Adrenal gland (tissue), 12 donors: ENCODE measurements around the gene C1orf232. TPM values are rescaled to one million over a fixed set of nuclear protein-coding genes. Genes with fewer than 3 reads are reported as not detected.

Source experiments
- DNase-seq, 7 donors: peaks; one replicate each; pipeline ENCODE4 v3.0.0-alpha.2; 2019 to 2020
- H3K27ac ChIP-seq, 5 donors: fragments of 200-600 bp; sonication (generic) in 4 of 5; 1 replicate in 3 of 5; 2 replicates in 2 of 5; pipeline versions ENCODE4 v1.5.1 to v1.8.0; 2016 to 2020; ENCODE audit warnings: mild to moderate bottlenecking in 1 of 5
- H3K27me3 ChIP-seq: fragments of 200-600 bp; 2 replicates; pipeline ENCODE4 v1.8.0; 2021
- H3K36me3 ChIP-seq, 2 donors: fragments of 200-600 bp; replicated peaks in 1 of 2; 1 replicate in 1 of 2; 2 replicates in 1 of 2; pipeline versions ENCODE4 v1.5.1 to v1.8.0; 2018 to 2022
- H3K4me1 ChIP-seq, 2 donors: fragments of 200-600 bp; replicated peaks in 1 of 2; 1 replicate in 1 of 2; 2 replicates in 1 of 2; pipeline versions ENCODE4 v1.5.1 to v1.8.0; 2018 to 2021
- H3K4me3 ChIP-seq, 4 donors: fragments of 200-600 bp; sonication (generic) in 3 of 4; one replicate each; pipeline ENCODE4 v1.5.1; 2016 to 2018
- H3K9me3 ChIP-seq, 3 donors: fragments of 200-600 bp; sonication (generic) in 1 of 3; replicated peaks in 1 of 3; 1 replicate in 2 of 3; 2 replicates in 1 of 3; pipeline versions ENCODE4 v1.5.1 to v1.8.0; 2016 to 2021
- POLR2A ChIP-seq, 2 donors: fragments of 450-650 bp; IDR thresholded peaks; one replicate each; pipeline ENCODE4 v1.6.1; 2017; ENCODE audit warnings: antibody characterized with exemption in 2 of 2, mild to moderate bottlenecking in 2 of 2, moderate library complexity in 1 of 2
- WGBS, 4 donors: extraction: QIAGEN DNeasy Blood & Tissue Kit in 2 of 4; methylation state at CpG; one replicate each; pipeline versions ENCODE4 v1.1.5 to v1.1.7; 2013 to 2017; 5-methylcytosine and 5-hydroxymethylcytosine counted together
- intact Hi-C, 2 donors: fragments of 100-400 bp; cut with DNase I; formaldehyde crosslinking; loops; one replicate each; pipeline versions ENCODE4 v1.14.1 to v1.15.0; 2022 to 2023
- polyA plus RNA-seq, 3 donors: library from polyadenylated mRNA; stranded (reverse); fragments of 200-250 nt in 2 of 3; fragments of 350-450 nt in 1 of 3; fragmentation: Illumina TruSeq in 1 of 3; extraction: RNeasy Lipid Tissue Mini Kit (QIAGEN cat#74804) in 1 of 3; gene quantifications; one replicate each; pipeline ENCODE4 v1.2.3, GENCODE V29; 2013 to 2014
- total RNA-seq, 9 donors: library from RNA; depleted of rRNA in 4 of 9; stranded (reverse); fragments of >200 nt in 4 of 9; fragments of 120-200 nt in 1 of 9; fragmentation: NEBNext Ultra II Directional in 1 of 9; extraction: Animal tissue kit (Norgen Biotek cat#: 25700) in 1 of 9; gene quantifications; one replicate each; pipeline versions ENCODE4 v1.1.0 to v1.2.4, GENCODE V29; 2013 to 2023
- TF ChIP-seq, protein P1 (sequence below), 6 experiments: fragments of 450-650 bp in 4 of 6; fragments of 200-600 bp in 2 of 6; sonication (generic) in 1 of 6; IDR thresholded peaks; 1 replicate in 5 of 6; 2 replicates in 1 of 6; pipeline versions ENCODE4 v1.5.1 to v1.8.0; 2016 to 2021; ENCODE audit warnings: antibody characterized with exemption in 6 of 6, mild to moderate bottlenecking in 2 of 6, moderate library complexity in 1 of 6
- donor health status: healthy with polysubstance abuse.
- donor health status: Bipolar disorder and iron deficiency.
- donor health status: DM: yes; HTN: yes; CAD: no.
- donor health status: DM: no; HTN: no; CAD: no.
- donor health status: DM: no; HTN: no; CAD: no.
- donor health status: DM: yes; HTN: yes; CAD: no.

The C1orf232 gene
- total and polyA plus RNA-seq, 12 donors = not detected

DNA sequence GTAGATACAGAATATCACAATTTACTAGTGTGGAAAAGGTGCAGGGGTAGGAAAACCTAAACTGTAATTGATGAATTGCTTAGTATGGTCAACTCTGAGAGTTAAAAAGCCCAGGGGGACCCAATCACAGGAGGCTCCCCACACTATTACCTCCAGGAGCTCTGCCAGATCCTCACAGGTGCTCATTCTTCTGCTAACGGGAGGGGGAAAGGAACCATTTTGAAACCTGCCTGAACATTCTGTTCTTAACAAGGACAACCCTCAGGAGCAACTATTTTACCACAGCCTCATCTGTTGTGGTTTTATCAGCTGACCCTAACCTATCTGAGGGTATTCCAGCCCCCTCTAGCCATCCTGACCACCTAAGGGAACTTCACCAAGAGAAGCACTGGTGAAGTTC, 38.1 kb downstream of the C1orf232 start:
- WGBS, 4 donors = 33 to 63% (median 44%) methylated on average over 1 of the region's 1 CpG; no CpG with 5 or more reads in 1 of the 4 donors
- Histone ChIP-seq H3K9me3 (peaks cover 0 to 5% (median 0%) of the 10 kb centered on the region in 3 donors), H3K4me1 (peaks cover 0 to 6% of the 10 kb centered on the region in 2 donors), H3K36me3 (no peaks in the 10 kb centered on the region), H3K27ac (no peak overlapping the region), H3K4me3 (no peak overlapping the region), H3K27me3 (no peaks in the 10 kb centered on the region)
- no peak for DNase-seq
- TF ChIP-seq, protein P1, sequence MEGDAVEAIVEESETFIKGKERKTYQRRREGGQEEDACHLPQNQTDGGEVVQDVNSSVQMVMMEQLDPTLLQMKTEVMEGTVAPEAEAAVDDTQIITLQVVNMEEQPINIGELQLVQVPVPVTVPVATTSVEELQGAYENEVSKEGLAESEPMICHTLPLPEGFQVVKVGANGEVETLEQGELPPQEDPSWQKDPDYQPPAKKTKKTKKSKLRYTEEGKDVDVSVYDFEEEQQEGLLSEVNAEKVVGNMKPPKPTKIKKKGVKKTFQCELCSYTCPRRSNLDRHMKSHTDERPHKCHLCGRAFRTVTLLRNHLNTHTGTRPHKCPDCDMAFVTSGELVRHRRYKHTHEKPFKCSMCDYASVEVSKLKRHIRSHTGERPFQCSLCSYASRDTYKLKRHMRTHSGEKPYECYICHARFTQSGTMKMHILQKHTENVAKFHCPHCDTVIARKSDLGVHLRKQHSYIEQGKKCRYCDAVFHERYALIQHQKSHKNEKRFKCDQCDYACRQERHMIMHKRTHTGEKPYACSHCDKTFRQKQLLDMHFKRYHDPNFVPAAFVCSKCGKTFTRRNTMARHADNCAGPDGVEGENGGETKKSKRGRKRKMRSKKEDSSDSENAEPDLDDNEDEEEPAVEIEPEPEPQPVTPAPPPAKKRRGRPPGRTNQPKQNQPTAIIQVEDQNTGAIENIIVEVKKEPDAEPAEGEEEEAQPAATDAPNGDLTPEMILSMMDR (IDR thresholded peaks at IDR 0.05) = no peak
- TF ChIP-seq POLR2A (IDR thresholded peaks at IDR 0.05) = no peak
- intact Hi-C loops = no loop called here

DNA sequence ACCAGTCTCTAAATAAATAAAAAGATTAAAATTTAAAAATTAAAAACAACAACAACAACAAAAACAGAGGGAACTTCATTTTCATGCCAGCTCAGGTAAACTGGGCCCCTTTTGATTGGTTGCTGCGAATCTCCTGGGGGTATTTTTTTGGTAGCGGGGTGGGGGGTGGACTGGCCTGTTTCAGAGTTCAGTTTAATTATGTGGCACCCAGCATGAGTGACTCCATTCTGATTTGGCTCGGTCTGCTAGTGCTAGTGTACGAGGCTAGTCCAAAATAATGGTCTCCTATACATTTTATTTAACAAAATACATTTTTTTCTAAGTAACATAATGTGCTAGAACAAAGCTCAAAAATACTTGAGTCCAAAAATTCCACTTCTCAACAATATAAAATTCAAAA, 39.0 kb downstream of the C1orf232 start:
- H3K36me3 ChIP-seq = no peaks in the 10 kb centered on the region
- no peak overlapping the region for H3K27ac ChIP-seq
- DNase-seq = no peak
- H3K4me1 ChIP-seq = peaks cover 0 to 9% of the 10 kb centered on the region in 2 donors
- intact Hi-C loops = no loop called here
- WGBS, 4 donors = 79 to 94% (median 89%) methylated on average over 4 of the region's 4 CpGs
- H3K4me3 ChIP-seq = no peak overlapping the region
- no peak for TF ChIP-seq POLR2A (IDR thresholded peaks at IDR 0.05)
- H3K9me3 ChIP-seq = no peaks in the 10 kb centered on the region
- no peaks in the 10 kb centered on the region for H3K27me3 ChIP-seq

DNA sequence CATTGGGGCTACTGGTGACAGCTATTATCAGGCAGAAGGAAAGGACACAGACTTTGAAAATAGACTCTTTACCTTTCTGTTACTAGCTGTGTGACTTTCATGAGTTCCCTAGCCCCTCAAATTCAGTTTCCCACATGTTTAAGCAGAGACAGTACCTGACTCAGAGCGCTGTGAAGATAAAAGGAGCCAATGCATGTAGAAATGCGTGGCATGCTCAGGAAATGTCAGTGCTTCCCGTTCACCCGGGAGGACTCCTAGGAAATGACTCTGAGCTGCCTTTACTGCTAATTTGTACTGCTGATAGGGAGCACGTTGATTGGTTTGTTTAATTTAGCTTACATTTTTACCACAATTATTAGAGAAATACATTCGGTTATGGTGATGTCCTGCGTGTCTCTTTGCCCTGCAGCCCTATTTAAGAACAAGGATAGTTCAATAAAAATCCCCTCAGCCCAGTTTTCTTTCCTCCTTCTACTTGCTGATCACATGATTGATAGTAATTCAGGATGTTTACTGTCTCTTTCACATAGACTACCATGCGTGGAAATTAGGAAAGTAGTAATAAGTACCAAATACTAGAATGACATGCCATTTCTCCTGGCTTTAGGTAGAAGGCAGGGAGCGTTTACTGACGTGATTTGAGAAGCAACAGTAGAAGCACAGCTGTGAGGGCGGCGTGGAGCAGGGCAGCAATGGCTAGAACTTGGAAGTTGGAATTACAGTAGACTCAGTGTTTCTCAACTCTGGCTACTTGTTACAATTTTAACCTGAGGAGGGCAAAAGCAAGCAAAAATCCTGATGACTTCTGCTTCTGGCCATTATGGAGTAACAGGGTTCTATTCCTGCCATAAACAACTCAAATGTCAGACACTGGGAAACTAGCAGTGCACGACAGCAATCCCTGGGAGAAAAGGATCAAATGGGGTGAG, 41.3 kb downstream of the C1orf232 start:
- 53 to 61% (median 59%) methylated on average over 13 of the region's 13 CpGs for WGBS, 4 donors
- Histone ChIP-seq H3K27me3 (no peaks in the 10 kb centered on the region), H3K36me3 (no peaks in the 10 kb centered on the region), H3K4me3 (no peak overlapping the region), H3K4me1 (peaks cover 0 to 21% of the 10 kb centered on the region in 2 donors), H3K9me3 (no peaks in the 10 kb centered on the region), H3K27ac (peak overlapping the region in 3 of 5 donors; percentile 11 to 59 (median 48))
- TF ChIP-seq, protein P1 (IDR thresholded peaks at IDR 0.05) = no peak
- no peak for TF ChIP-seq POLR2A (IDR thresholded peaks at IDR 0.05)
- intact Hi-C loops = no loop called here
- no peak for DNase-seq

DNA sequence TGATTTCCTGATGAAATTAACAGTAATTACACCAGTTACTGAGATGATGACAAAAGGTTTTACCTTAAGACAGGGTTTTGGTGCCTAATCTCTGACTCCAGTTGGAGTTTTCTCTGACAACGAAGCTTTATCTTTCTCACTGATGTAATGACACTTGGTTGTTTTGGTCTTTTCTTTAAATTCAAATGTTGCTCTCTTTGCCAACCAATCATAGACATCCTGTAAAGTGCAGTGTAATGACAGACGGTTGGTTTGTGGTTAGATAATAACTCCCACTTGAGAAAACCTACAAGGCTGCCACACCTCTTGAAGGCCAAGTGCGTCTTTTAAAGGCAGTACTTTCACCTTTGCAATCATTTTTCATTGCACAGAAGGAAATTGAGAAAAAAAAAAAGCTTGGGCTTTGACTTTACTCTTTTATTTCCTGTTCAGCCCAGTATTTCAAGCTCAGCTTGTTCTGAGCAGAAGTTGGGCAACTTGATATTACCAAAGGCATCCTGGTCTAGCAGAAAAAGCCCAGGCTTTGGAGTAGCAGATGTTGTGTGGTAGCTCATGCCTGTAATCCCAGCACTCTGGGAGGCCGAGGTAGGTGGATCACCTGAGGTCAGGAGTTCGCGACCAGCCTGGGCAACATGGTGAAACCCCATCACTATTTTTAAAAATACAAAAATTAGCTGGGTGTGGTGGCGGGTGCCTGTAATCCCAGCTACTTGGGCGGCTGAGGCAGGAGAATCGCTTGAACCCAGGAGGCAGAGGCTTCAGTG, 42.3 kb downstream of the C1orf232 start:
- Histone ChIP-seq H3K4me3 (no peak overlapping the region), H3K9me3 (no peaks in the 10 kb centered on the region), H3K36me3 (no peaks in the 10 kb centered on the region), H3K27ac (peak overlapping the region in 3 of 5 donors; percentile 6 to 48 (median 45)), H3K4me1 (peaks cover 0 to 25% of the 10 kb centered on the region in 2 donors), H3K27me3 (no peaks in the 10 kb centered on the region)
- intact Hi-C loops = no loop called here
- DNase-seq = peak in 1 of 7 donors; percentile 27
- 65 to 74% (median 71%) methylated on average over 6 to 9 of the region's 9 CpGs for WGBS, 4 donors
- no peak for TF ChIP-seq POLR2A (IDR thresholded peaks at IDR 0.05)

DNA sequence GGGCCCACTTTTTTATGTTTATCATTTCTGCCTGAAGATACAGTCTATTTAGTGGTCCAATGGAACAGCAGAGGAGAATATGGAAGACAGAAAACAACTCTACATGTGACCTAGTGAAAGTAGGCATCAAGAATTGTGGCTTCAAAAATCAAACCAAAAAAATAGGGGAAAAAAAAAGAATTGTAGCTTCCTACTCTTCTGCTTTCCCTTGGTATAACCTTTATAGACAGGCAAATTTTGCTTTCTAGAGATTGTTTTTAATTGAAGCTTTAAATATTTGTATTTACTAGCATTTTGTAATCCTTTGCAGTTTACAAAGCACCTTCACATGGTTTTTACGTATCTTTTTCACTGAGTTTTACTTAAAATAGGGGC, 42.8 kb downstream of the C1orf232 start:
- Histone ChIP-seq H3K27ac (peak overlapping the region in 2 of 5 donors; percentile 6 to 19), H3K9me3 (no peaks in the 10 kb centered on the region), H3K36me3 (no peaks in the 10 kb centered on the region), H3K4me3 (no peak overlapping the region), H3K27me3 (no peaks in the 10 kb centered on the region), H3K4me1 (peaks cover 0 to 25% of the 10 kb centered on the region in 2 donors)
- DNase-seq = no peak
- WGBS, 4 donors = 59 to 74% (median 65%) methylated on average over 1 of the region's 1 CpG
- no peak for TF ChIP-seq POLR2A (IDR thresholded peaks at IDR 0.05)
- TF ChIP-seq, protein P1 (IDR thresholded peaks at IDR 0.05) = no peak
- intact Hi-C loops = no loop called here
